Activated CD4-positive, alpha-beta T cell treated with anti-CD3 and anti-CD28 coated beads, Interleukin-2, amount 50 U/mL, for 1 hour (primary cell): ENCODE data around the gene GAPDHS.

ENCODE experiments used
- DNase-seq: peaks from one replicate; pipeline ENCODE4 v3.0.0-alpha.2; 2020

Gene GAPDHS

GRCh38 chr19:35511337-35511736 lies 21.9 kb upstream of the GAPDHS start:
- DNase-seq: no peak

- DNase-seq: no peak
Measured at GRCh38 chr19:35512831-35513627, 20.2 kb upstream of the GAPDHS start.

- no peak for DNase-seq
Measured at GRCh38 chr19:35513628-35514281, 19.5 kb upstream of the GAPDHS start, which contains the start of gene DMKN. DMKN (minus strand) TSS chr19:35513649; CDS start chr19:35513475, 174 bp downstream.

- no peak for DNase-seq
Measured at GRCh38 chr19:35514282-35514809, 18.9 kb upstream of the GAPDHS start.

- no peak for DNase-seq
Measured at GRCh38 chr19:35516310-35516709, 16.9 kb upstream of the GAPDHS start.

- DNase-seq: no peak
Measured at GRCh38 chr19:35517342-35517741, 15.9 kb upstream of the GAPDHS start.

- DNase-seq: no peak
Measured at GRCh38 chr19:35518313-35518712, 14.9 kb upstream of the GAPDHS start.

GRCh38 chr19:35519291-35519690 lies 14.0 kb upstream of the GAPDHS start:
- DNase-seq: no peak

GRCh38 chr19:35521124-35521743 lies 12.0 kb upstream of the GAPDHS start:
- DNase-seq: no peak

GRCh38 chr19:35522745-35523327 lies 10.4 kb upstream of the GAPDHS start:
- DNase-seq: no peak

- DNase-seq: no peak
Measured at GRCh38 chr19:35524181-35524837, 8.9 kb upstream of the GAPDHS start.

- no peak for DNase-seq
Measured at GRCh38 chr19:35525873-35526272, 7.4 kb upstream of the GAPDHS start.

- DNase-seq: no peak
Measured at GRCh38 chr19:35528218-35529038, 4.8 kb upstream of the GAPDHS start, which contains the start of gene SBSN. SBSN (minus strand) TSS chr19:35528311; CDS start chr19:35528281, 30 bp downstream.

- DNase-seq: no peak
Measured at GRCh38 chr19:35529241-35530218, 3.7 kb upstream of the GAPDHS start.

- no peak for DNase-seq
Measured at GRCh38 chr19:35531291-35531690, 2.0 kb upstream of the GAPDHS start.

- peak; percentile 24 for DNase-seq
Measured at GRCh38 chr19:35533822-35534392, 651 bp downstream of the GAPDHS start.

GRCh38 chr19:35534803-35535480 lies 1.7 kb downstream of the GAPDHS start:
- DNase-seq: no peak

GRCh38 chr19:35539314-35539713 lies 6.1 kb downstream of the GAPDHS start:
- no peak for DNase-seq

GRCh38 chr19:35539850-35540249 lies 6.6 kb downstream of the GAPDHS start:
- DNase-seq: no peak
